A549 (cell line): Measurements from ENCODE around the gene JUP. TPM values are rescaled to one million over a fixed set of nuclear protein-coding genes. Genes with fewer than 3 reads are reported as not detected.

Source experiments
- ATAC-seq, 2 experiments: fragments of 200-7000 bp in 1 of 2; fragments of >200 bp in 1 of 2; cut with Nextera tagmentation in 1 of 2; cut with Tn5 transposase in 1 of 2; 3 replicates each; pipeline versions ENCODE4 v1.8.0 to v1.9.1; 2018 to 2020; ENCODE audit warnings: mild to moderate bottlenecking in 1 of 2, moderate library complexity in 1 of 2
- CTCF ChIA-PET: fragments of 300-600 bp; sonication (Branson Sonifier 250); formaldehyde crosslinking; extraction: SDS; loops from one replicate; lab custom pipeline; 2021; ENCODE audit warnings: antibody characterized with exemption, inconsistent platforms; lab: Yijun Ruan, JAX
- POLR2A ChIA-PET: fragments of 350-600 bp; formaldehyde crosslinking; extraction: SDS; loops from one replicate; lab custom pipeline; 2021; ENCODE audit warnings: antibody characterized with exemption, inconsistent platforms; lab: Yijun Ruan, JAX
- DNase-seq, 2 experiments: peaks; one replicate each; pipeline versions ENCODE4 v3.0.0 to v3.0.0-alpha.2; 2011 to 2016; ENCODE audit warnings: low read depth in 1 of 2, low spot score in 1 of 2
- FAIRE-seq: peaks from 2 replicates; lab custom pipeline; 2011; peaks lifted over from hg19 to GRCh38; lab: Jason Lieb, UNC
- H3K27ac ChIP-seq, 2 experiments: fragments of >200 bp; sonication (Bioruptor Twin); formaldehyde crosslinking; 3 replicates each; pipeline ENCODE4 v1.5.1; 2016 to 2017
- H3K4me1 ChIP-seq: fragments of >200 bp; sonication (Bioruptor Twin); formaldehyde crosslinking; 3 replicates; pipeline ENCODE4 v1.6.1; 2016
- H3K4me2 ChIP-seq: fragments of >200 bp; sonication (Bioruptor Twin); formaldehyde crosslinking; 3 replicates; pipeline ENCODE4 v1.6.1; 2016
- H3K4me3 ChIP-seq: fragments of >200 bp; sonication (Bioruptor Twin); formaldehyde crosslinking; 3 replicates; pipeline ENCODE4 v1.5.1; 2016
- H3K9me3 ChIP-seq: fragments of >200 bp; sonication (Bioruptor Twin); formaldehyde crosslinking; 3 replicates; pipeline ENCODE4 v1.6.1; 2016
- BCL3 ChIP-seq: fragments of >200 bp; sonication (Bioruptor Twin); formaldehyde crosslinking; IDR thresholded peaks from 3 replicates; pipeline ENCODE4 v1.6.1; 2016
- CEBPB ChIP-seq, 2 experiments: fragments of >200 bp in 1 of 2; sonication (Bioruptor Twin) in 1 of 2; formaldehyde crosslinking in 1 of 2; IDR thresholded peaks; 2 replicates each; pipeline ENCODE4 v1.6.1; 2012 to 2016
- CHD2 ChIP-seq: fragments of 150-350 bp; IDR thresholded peaks from 2 replicates; pipeline ENCODE4 v1.6.1; 2014; ENCODE audit warnings: low read length; ENCODE audit not compliant: partially characterized antibody
- CTCF ChIP-seq: fragments of >200 bp; sonication (Bioruptor Twin); formaldehyde crosslinking; IDR thresholded peaks from 3 replicates; pipeline ENCODE4 v1.5.1; 2016
- FOSB ChIP-seq: fragments of 250-450 bp; sonication (Bioruptor Pico); IDR thresholded peaks from 2 replicates; pipeline ENCODE4 v1.5.0; 2020; ENCODE audit warnings: mild to moderate bottlenecking, moderate library complexity
- HES2 ChIP-seq: fragments of >200 bp; sonication (Bioruptor Twin); formaldehyde crosslinking; IDR thresholded peaks from 2 replicates; pipeline ENCODE4 v1.6.1; 2016
- HOXB5 ChIP-seq: fragments of 250-450 bp; sonication (Bioruptor Pico); IDR thresholded peaks from 2 replicates; pipeline ENCODE4 v1.5.0; 2020; ENCODE audit warnings: mild to moderate bottlenecking, moderate library complexity
- JUNB ChIP-seq: fragments of >200 bp; sonication (Bioruptor Twin); formaldehyde crosslinking; IDR thresholded peaks from 2 replicates; pipeline ENCODE4 v1.6.1; 2016
- MAZ ChIP-seq: fragments of 150-350 bp; IDR thresholded peaks from 2 replicates; pipeline ENCODE4 v1.6.1; 2014; ENCODE audit warnings: antibody characterized with exemption, low read depth, low read length, borderline replicate concordance
- MYC ChIP-seq: IDR thresholded peaks from 2 replicates; pipeline ENCODE4 v1.6.1; 2012; ENCODE audit warnings: mild to moderate bottlenecking, inconsistent platforms, low read length, improper control_type of control experiment, borderline replicate concordance
- PBX3 ChIP-seq: IDR thresholded peaks from 2 replicates; pipeline ENCODE4 v1.6.1; 2012
- PHF8 ChIP-seq: fragments of 200-600 bp; sonication (generic); IDR thresholded peaks from 2 replicates; pipeline ENCODE4 v1.6.1; 2016; ENCODE audit warnings: low read depth, mild to moderate bottlenecking, antibody characterized with exemption, moderate library complexity, borderline replicate concordance
- REST ChIP-seq: fragments of 200-600 bp; sonication (generic); IDR thresholded peaks from 2 replicates; pipeline ENCODE4 v1.6.1; 2016; ENCODE audit warnings: antibody characterized with exemption, mild to moderate bottlenecking, moderate library complexity
- SMC3 ChIP-seq: fragments of >200 bp; sonication (Bioruptor Twin); formaldehyde crosslinking; IDR thresholded peaks from 3 replicates; pipeline ENCODE4 v1.6.1; 2018; ENCODE audit warnings: inconsistent platforms
- SREBF2 ChIP-seq: fragments of 450-650 bp; IDR thresholded peaks from 2 replicates; pipeline ENCODE4 v1.6.1; 2014; ENCODE audit warnings: mild to moderate bottlenecking, moderate library complexity
- TP53 ChIP-seq: fragments of 250-450 bp; sonication (Bioruptor Pico); IDR thresholded peaks from 2 replicates; pipeline ENCODE4 v1.5.0; 2021; ENCODE audit warnings: mild to moderate bottlenecking, moderate library complexity
- USF2 ChIP-seq: fragments of 450-650 bp; IDR thresholded peaks from 2 replicates; pipeline ENCODE4 v1.6.1; 2014; ENCODE audit warnings: antibody characterized with exemption
- ZC3H11A ChIP-seq: fragments of 450-650 bp; IDR thresholded peaks from 2 replicates; pipeline ENCODE4 v1.6.1; 2014; ENCODE audit warnings: antibody characterized with exemption, mild to moderate bottlenecking
- ZNF302 ChIP-seq: fragments of 250-450 bp; sonication (Bioruptor Pico); IDR thresholded peaks from 2 replicates; pipeline ENCODE4 v1.9.0; 2021; ENCODE audit warnings: inconsistent platforms, mild to moderate bottlenecking, moderate library complexity
- WGBS: methylation state at CpG from one replicate; pipeline ENCODE4 v1.1.6; 2017; ENCODE audit errors: missing lambda C conversion rate; 5-methylcytosine and 5-hydroxymethylcytosine counted together
- polyA plus RNA-seq, 4 experiments: library from polyadenylated mRNA; depleted of rRNA in 3 of 4; stranded (reverse); fragments of >200 nt; fragmentation: RNase III in 1 of 4; extraction: RNeasy Plus Mini Kit Qiagen cat#74134 plus additional on column Dnase treatment in 1 of 4; gene quantifications; 2 replicates in 3 of 4; 3 replicates in 1 of 4; pipeline ENCODE4 v1.2.3, GENCODE V29; 2011 to 2017

The JUP gene
- polyA plus RNA-seq, 2 of the 4 experiments (the other 2 are of a cell fraction), result 54.8 to 107 TPM

GRCh38 chr17:41736983-41737679, 49.4 kb downstream of the JUP start:
- no peak for DNase-seq
- TF ChIP-seq PBX3, result no peak
- TF ChIP-seq CEBPB (IDR thresholded peaks at IDR 0.05), result no peak
- no peak for TF ChIP-seq CTCF
- TF ChIP-seq ZC3H11A, result no peak
- no peak for TF ChIP-seq SMC3
- no peak for TF ChIP-seq HOXB5 (CRISPR knock-in tag)
- no peak for TF ChIP-seq FOSB (CRISPR knock-in tag)
- TF ChIP-seq REST, result no peak
- no peak for TF ChIP-seq CHD2
- TF ChIP-seq MAZ, result no peak
- no peak for TF ChIP-seq ZNF302
- no peak for TF ChIP-seq TP53 (CRISPR knock-in tag)
- TF ChIP-seq BCL3, result no peak
- TF ChIP-seq MYC, result no peak
- no peak for TF ChIP-seq JUNB
- no peak for TF ChIP-seq HES2
- no peak for TF ChIP-seq USF2
- TF ChIP-seq PHF8, result no peak
- no peak for TF ChIP-seq SREBF2
- no peak for ATAC-seq
- FAIRE-seq, result no peak
- 23% methylated on average over 17 of the region's 17 CpGs for WGBS
- POLR2A ChIA-PET, result interaction anchor here (0.5 to 1.5 kb wide), 7 partner anchors 49 to 182 kb away, joined by 3 to 11 read pairs (median 5); partner anchors contain the start of genes ACLY, EIF1, JUP and KLHL11
- peak overlapping the region in 1 of 2 experiments; percentile 37; a peak in 3 of 6 replicates for H3K27ac ChIP-seq
- peaks cover 38% of the 10 kb centered on the region for H3K4me1 ChIP-seq
- CTCF ChIA-PET, result interaction anchor here (0.5 to 96.0 kb wide), 57 partner anchors 9 to 989 kb away, joined by 3 to 3262 read pairs (median 4); partner anchors contain the start of genes FKBP10, JUP, ODAD4 and P3H4
- H3K9me3 ChIP-seq, result no peaks in the 10 kb centered on the region
- peak overlapping the region; percentile 40; the same call in 2 of the 3 replicates for H3K4me2 ChIP-seq
- no peak overlapping the region for H3K4me3 ChIP-seq
